H1 (cell line): ENCODE results near the gene PHLDA3. TPM values are rescaled to one million over a fixed set of nuclear protein-coding genes. Genes with fewer than 3 reads are reported as not detected.

ENCODE experiments used
- CTCF ChIA-PET: fragments of 300-600 bp; sonication (Branson Sonifier 250); formaldehyde crosslinking; loops from one replicate; lab custom pipeline; 2021; ENCODE audit not compliant: partially characterized antibody; lab: Charles Lee
- POLR2A ChIA-PET: fragments of 300-600 bp; sonication (Branson Sonifier 250); formaldehyde crosslinking; loops from one replicate; lab custom pipeline; 2021; ENCODE audit warnings: inconsistent platforms; ENCODE audit not compliant: partially characterized antibody; lab: Charles Lee
- DNase-seq, 2 experiments: peaks; one replicate each; pipeline versions ENCODE4 v3.0.0 to v3.0.0-alpha.2; 2010 to 2022; ENCODE audit warnings: low spot score in 2 of 2, low read depth in 1 of 2, mixed read lengths in 1 of 2
- FAIRE-seq: peaks from 2 replicates; lab custom pipeline; 2011; peaks lifted over from hg19 to GRCh38; lab: Jason Lieb, UNC
- H2AFZ ChIP-seq: 2 replicates; pipeline ENCODE4 v1.8.1; 2012; ENCODE audit warnings: low read length, inconsistent platforms
- H2AK5ac ChIP-seq: 2 replicates; pipeline ENCODE4 v1.6.1; 2013; ENCODE audit warnings: low read depth, low read length
- H2BK120ac ChIP-seq: replicated peaks from 2 replicates; pipeline ENCODE3; 2013; ENCODE audit warnings: low read depth, low read length, inconsistent platforms
- H2BK12ac ChIP-seq: 2 replicates; pipeline ENCODE4 v1.6.1; 2013; ENCODE audit warnings: low read depth, low read length
- H2BK15ac ChIP-seq: 2 replicates; pipeline ENCODE4 v1.6.1; 2013; ENCODE audit warnings: low read length
- H2BK20ac ChIP-seq: 2 replicates; pipeline ENCODE4 v1.6.1; 2013; ENCODE audit warnings: low read length
- H2BK5ac ChIP-seq: 2 replicates; pipeline ENCODE4 v1.6.1; 2013; ENCODE audit warnings: low read depth, low read length
- H3K14ac ChIP-seq: 2 replicates; pipeline ENCODE4 v1.6.1; 2013; ENCODE audit warnings: inconsistent platforms; ENCODE audit not compliant: insufficient read length
- H3K18ac ChIP-seq: 2 replicates; pipeline ENCODE4 v1.6.1; 2013; ENCODE audit warnings: low read length; ENCODE audit errors: extremely low read depth
- H3K23ac ChIP-seq: 2 replicates; pipeline ENCODE4 v1.6.1; 2013; ENCODE audit warnings: inconsistent platforms; ENCODE audit not compliant: insufficient read length
- H3K23me2 ChIP-seq: 2 replicates; pipeline ENCODE4 v1.6.1; 2013; ENCODE audit warnings: low read depth, low read length
- H3K27ac ChIP-seq: 2 replicates; pipeline ENCODE4 v1.6.1; 2011; ENCODE audit warnings: low read depth, low read length, inconsistent platforms
- H3K27me3 ChIP-seq, 4 experiments: replicated peaks in 1 of 4; 1 replicate in 1 of 4; 2 replicates in 3 of 4; pipeline versions ENCODE4 v1.6.1 to v1.8.1; 2011 to 2013; ENCODE audit warnings: low read length in 3 of 4, mild to moderate bottlenecking in 3 of 4, inconsistent platforms in 2 of 4, mixed read lengths in 2 of 4, moderate library complexity in 1 of 4; ENCODE audit not compliant: control insufficient read depth in 3 of 4, insufficient read depth in 3 of 4; ENCODE audit errors: extremely low read depth in 1 of 4
- H3K36me3 ChIP-seq, 4 experiments: 2 replicates each; pipeline versions ENCODE4 v1.6.1 to v1.8.1; 2011 to 2013; ENCODE audit warnings: mild to moderate bottlenecking in 4 of 4, low read length in 3 of 4, moderate library complexity in 2 of 4, control low read depth in 1 of 4, inconsistent platforms in 1 of 4; ENCODE audit not compliant: insufficient read depth in 4 of 4, control insufficient read depth in 2 of 4
- H3K4ac ChIP-seq: replicated peaks from 2 replicates; pipeline ENCODE3; 2013; ENCODE audit warnings: low read length, low read depth, mixed read lengths, inconsistent platforms; ENCODE audit not compliant: insufficient read length
- H3K4me1 ChIP-seq, 4 experiments: replicated peaks in 1 of 4; 1 replicate in 1 of 4; 2 replicates in 3 of 4; pipeline versions ENCODE4 v1.6.1 to v1.8.1; 2011 to 2013; ENCODE audit warnings: low read length in 3 of 4, inconsistent platforms in 2 of 4, mixed read lengths in 1 of 4; ENCODE audit not compliant: insufficient read depth in 4 of 4, control insufficient read depth in 3 of 4
- H3K4me2 ChIP-seq, 2 experiments: 2 replicates each; pipeline versions ENCODE4 v1.6.1 to v1.8.1; 2011 to 2013; ENCODE audit warnings: low read depth in 2 of 2, low read length in 2 of 2, control low read depth in 1 of 2, inconsistent platforms in 1 of 2, mild to moderate bottlenecking in 1 of 2; ENCODE audit not compliant: insufficient read depth in 1 of 2
- H3K4me3 ChIP-seq, 4 experiments: fragments of 200-600, 300-600 bp in 1 of 4; sonication (generic), shearing (Covaris generic), sonication (Bioruptor Twin) in 1 of 4; 2 replicates each; pipeline versions ENCODE4 v1.5.1 to v1.8.1; 2011 to 2016; ENCODE audit warnings: low read length in 4 of 4, low read depth in 3 of 4, control low read depth in 2 of 4, inconsistent platforms in 2 of 4, mild to moderate bottlenecking in 2 of 4, mixed read lengths in 1 of 4, moderate library complexity in 1 of 4; ENCODE audit not compliant: insufficient read depth in 2 of 4; ENCODE audit errors: extremely low read depth in 1 of 4
- H3K56ac ChIP-seq: replicated peaks from 2 replicates; pipeline ENCODE3; 2013; ENCODE audit warnings: low read depth, mild to moderate bottlenecking, mixed read lengths, low read length, inconsistent platforms; ENCODE audit not compliant: insufficient read length
- H3K79me1 ChIP-seq: 2 replicates; pipeline ENCODE4 v1.6.1; 2013; ENCODE audit warnings: low read depth, low read length, control low read depth
- H3K79me2 ChIP-seq, 2 experiments: 2 replicates each; pipeline versions ENCODE4 v1.6.1 to v1.8.1; 2012 to 2013; ENCODE audit warnings: low read length in 2 of 2, mild to moderate bottlenecking in 2 of 2, inconsistent platforms in 1 of 2; ENCODE audit not compliant: insufficient read depth in 2 of 2, control insufficient read depth in 1 of 2
- H3K9ac ChIP-seq, 4 experiments: replicated peaks in 1 of 4; 1 replicate in 1 of 4; 2 replicates in 3 of 4; pipeline versions ENCODE4 v1.6.1 to v1.8.1; 2011 to 2013; ENCODE audit warnings: low read depth in 3 of 4, low read length in 3 of 4, control low read depth in 2 of 4, mild to moderate bottlenecking in 2 of 4, moderate library complexity in 2 of 4, inconsistent platforms in 1 of 4; ENCODE audit errors: extremely low read depth in 1 of 4
- H3K9me3 ChIP-seq, 2 experiments: 2 replicates each; pipeline versions ENCODE4 v1.6.1 to v1.8.1; 2012 to 2013; ENCODE audit warnings: mild to moderate bottlenecking in 2 of 2, moderate library complexity in 2 of 2, control low read depth in 1 of 2, inconsistent platforms in 1 of 2, low read depth in 1 of 2, low read length in 1 of 2, mixed read lengths in 1 of 2; ENCODE audit not compliant: insufficient read depth in 2 of 2
- H4K20me1 ChIP-seq, 2 experiments: replicated peaks in 1 of 2; 2 replicates each; pipeline versions ENCODE3 to v1.8.1; 2011 to 2013; ENCODE audit warnings: inconsistent platforms in 2 of 2, low read length in 2 of 2, mild to moderate bottlenecking in 1 of 2; ENCODE audit not compliant: insufficient read depth in 2 of 2, control insufficient read depth in 1 of 2
- H4K5ac ChIP-seq: 2 replicates; pipeline ENCODE4 v1.6.1; 2013; ENCODE audit warnings: low read length, low read depth, mixed read lengths, inconsistent platforms; ENCODE audit not compliant: insufficient read length
- H4K8ac ChIP-seq: 2 replicates; pipeline ENCODE4 v1.8.0; 2013; ENCODE audit warnings: mild to moderate bottlenecking, moderate library complexity, low read length, inconsistent platforms; ENCODE audit not compliant: insufficient read depth; ENCODE audit errors: extremely low read depth
- H4K91ac ChIP-seq: replicated peaks from 2 replicates; pipeline ENCODE3; 2013; ENCODE audit warnings: low read length, mixed read lengths, inconsistent platforms; ENCODE audit not compliant: insufficient read length
- EZH2 ChIP-seq: fragments of 200-600 bp; sonication (generic); IDR thresholded peaks from 2 replicates; pipeline ENCODE4 v1.7.1; 2012; ENCODE audit warnings: low read depth, mild to moderate bottlenecking, moderate library complexity, low read length, inconsistent platforms; ENCODE audit not compliant: severe bottlenecking
- GTF2F1 ChIP-seq: IDR thresholded peaks from 2 replicates; pipeline ENCODE4 v1.6.1; 2012; ENCODE audit warnings: low read depth, low read length, improper control_type of control experiment, borderline replicate concordance
- WGBS, 2 experiments: shearing (Covaris generic) in 1 of 2; methylation state at CpG; one replicate each; pipeline versions ENCODE4 v1.1.6 to v1.1.7; 2013 to 2015; ENCODE audit warnings: low lambda C conversion rate in 2 of 2, mixed read lengths in 2 of 2, inconsistent platforms in 1 of 2, low coverage in 1 of 2, missing lambda C conversion rate in 1 of 2; ENCODE audit not compliant: insufficient replicate concordance in 2 of 2, insufficient coverage in 1 of 2, insufficient read length in 1 of 2; ENCODE audit errors: extremely low coverage in 1 of 2, missing lambda C conversion rate in 1 of 2; 5-methylcytosine and 5-hydroxymethylcytosine counted together
- polyA plus RNA-seq, 7 experiments: library from polyadenylated mRNA; depleted of rRNA in 3 of 7; stranded (reverse) in 5 of 7; unstranded in 2 of 7; fragments of >200 nt in 5 of 7; fragments of 200-250 nt in 2 of 7; gene quantifications; 1 replicate in 5 of 7; 2 replicates in 1 of 7; 4 replicates in 1 of 7; pipeline versions ENCODE4 v1.2.1 to v1.2.3, GENCODE V29; 2011 to 2013; ENCODE audit warnings: missing spikeins in 2 of 7, mixed read lengths in 2 of 7
- total RNA-seq: library from RNA; stranded (reverse); fragmentation: NEBNext Ultra II Directional; extraction: Animal tissue kit (Norgen Biotek cat#: 25700); gene quantifications from 2 replicates; pipeline ENCODE4 v1.2.1, GENCODE V29; 2021
- TF ChIP-seq, protein P1 (sequence below), 3 experiments: IDR thresholded peaks; 1 replicate in 2 of 3; 2 replicates in 1 of 3; pipeline versions ENCODE4 v1.5.1 to v1.6.1; 2011; ENCODE audit warnings: low read length in 3 of 3, mild to moderate bottlenecking in 3 of 3, inconsistent platforms in 2 of 3, low read depth in 1 of 3, moderate library complexity in 1 of 3; ENCODE audit not compliant: insufficient read depth in 1 of 3; ENCODE audit errors: control extremely low read depth in 1 of 3

Gene PHLDA3
- total and polyA plus RNA-seq, 2 of the 8 experiments (the other 6 are each of a cell fraction or from before 2014, with no cell fraction given) = 25.5 to 27.5 TPM

DNA sequence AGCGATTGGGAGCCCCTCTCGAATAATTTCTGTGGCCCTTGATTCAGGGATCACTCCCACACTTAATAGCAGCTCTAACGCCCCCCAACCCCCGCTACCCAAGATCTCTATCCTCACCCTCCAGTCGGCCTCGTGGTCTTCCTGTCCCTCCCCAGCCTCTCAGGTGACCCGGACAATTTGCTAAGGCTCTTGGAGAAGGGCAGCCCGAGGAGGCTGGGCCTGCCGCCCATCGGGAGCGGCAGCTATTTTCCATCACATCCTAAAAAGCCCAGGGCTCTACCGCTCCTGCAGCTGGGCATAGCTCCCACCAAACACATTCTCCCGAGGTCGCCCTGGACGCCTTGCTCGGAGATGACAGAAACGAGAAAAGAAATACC lies 12.0 kb upstream of the PHLDA3 start:
- Histone ChIP-seq H3K4me2 (peak overlapping the region; percentile 61 to 91), H4K91ac (no peak overlapping the region), H4K5ac (no peak overlapping the region), H3K9ac (no peak overlapping the region), H3K23ac (no peak overlapping the region), H3K4me1 (peaks cover 0 to 5% (median 2%) of the 10 kb centered on the region in 4 experiments; a peak in 4 of 7 replicates), H3K36me3 (no peaks in the 10 kb centered on the region), H2BK120ac (no peak overlapping the region), H2AFZ (peak overlapping the region; percentile 28; the same call in 1 of the 2 replicates), H3K18ac (peak overlapping the region; percentile 42; the same call in 1 of the 2 replicates), H3K14ac (no peak overlapping the region), H3K9me3 (no peaks in the 10 kb centered on the region), H3K27ac (no peak overlapping the region), H2BK12ac (no peak overlapping the region), H4K8ac (no peak overlapping the region; the same call in 1 of the 2 replicates), H3K27me3 (peaks cover 0 to 12% (median 7%) of the 10 kb centered on the region in 4 experiments; a peak in 6 of 7 replicates), H2BK5ac (no peak overlapping the region), H3K79me2 (no peaks in the 10 kb centered on the region), H2BK15ac (no peak overlapping the region), H3K79me1 (no peaks in the 10 kb centered on the region), H3K4me3 (peak overlapping the region; percentile 31 to 65 (median 42); a peak in 7 of 8 replicates), H2BK20ac (no peak overlapping the region), H4K20me1 (no peaks in the 10 kb centered on the region), H3K23me2 (peaks cover 9% of the 10 kb centered on the region; the same call in 1 of the 2 replicates), H2AK5ac (no peak overlapping the region), H3K4ac (no peak overlapping the region), H3K56ac (peak overlapping the region; percentile 22)
- CTCF ChIA-PET = interaction anchor here (0.7 to 16.7 kb wide), 43 partner anchors 8 to 413 kb away, joined by 3 to 445 read pairs (median 6); partner anchors contain the start of genes CSRP1, NAV1 and PHLDA3
- POLR2A ChIA-PET = interaction anchor here (0.9 to 5.4 kb wide), 11 partner anchors 10 to 105 kb away, joined by 3 to 30 read pairs (median 8); partner anchors contain the start of gene PHLDA3
- TF ChIP-seq GTF2F1 (no peak), EZH2 (peak; percentile 45)
- TF ChIP-seq, protein P1, sequence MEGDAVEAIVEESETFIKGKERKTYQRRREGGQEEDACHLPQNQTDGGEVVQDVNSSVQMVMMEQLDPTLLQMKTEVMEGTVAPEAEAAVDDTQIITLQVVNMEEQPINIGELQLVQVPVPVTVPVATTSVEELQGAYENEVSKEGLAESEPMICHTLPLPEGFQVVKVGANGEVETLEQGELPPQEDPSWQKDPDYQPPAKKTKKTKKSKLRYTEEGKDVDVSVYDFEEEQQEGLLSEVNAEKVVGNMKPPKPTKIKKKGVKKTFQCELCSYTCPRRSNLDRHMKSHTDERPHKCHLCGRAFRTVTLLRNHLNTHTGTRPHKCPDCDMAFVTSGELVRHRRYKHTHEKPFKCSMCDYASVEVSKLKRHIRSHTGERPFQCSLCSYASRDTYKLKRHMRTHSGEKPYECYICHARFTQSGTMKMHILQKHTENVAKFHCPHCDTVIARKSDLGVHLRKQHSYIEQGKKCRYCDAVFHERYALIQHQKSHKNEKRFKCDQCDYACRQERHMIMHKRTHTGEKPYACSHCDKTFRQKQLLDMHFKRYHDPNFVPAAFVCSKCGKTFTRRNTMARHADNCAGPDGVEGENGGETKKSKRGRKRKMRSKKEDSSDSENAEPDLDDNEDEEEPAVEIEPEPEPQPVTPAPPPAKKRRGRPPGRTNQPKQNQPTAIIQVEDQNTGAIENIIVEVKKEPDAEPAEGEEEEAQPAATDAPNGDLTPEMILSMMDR (IDR thresholded peaks at IDR 0.05; ENCODE audit: control extremely low read depth in 1 of 3, insufficient read depth in 1 of 3, low read depth in 1 of 3, low read length in 3 of 3) = 0 out of 4 replicates have a peak, but pooled peaks of 1 of the 3 experiments have one; percentile 1
- 6% methylated on average over 17 of the region's 17 CpGs; no CpG with 5 or more reads in 1 of the 2 experiments for whole genome bisulfite sequencing, 2 experiments
- DNase-seq = peak in 1 of 2 experiments; percentile 67
- FAIRE-seq = no peak
